GM19455 (cell line): Measurements from ENCODE around the gene CCDC39.

Experiments used
- ATAC-seq: cut with Tn5 transposase; IDR thresholded peaks from one replicate; pipeline ENCODE4 v1.9.1; 2021; ENCODE audit not compliant: unreplicated experiment

CCDC39 gene

GRCh38 chr3:180679178-180680096 lies at the start of gene CCDC39:
Gene CCDC39, minus strand, starts transcription at chr3:180679489. Its CDS starts 109 bp downstream, at chr3:180679380.
- ATAC-seq: peak; percentile 98

GRCh38 chr3:180720012-180720411 lies 40.7 kb upstream of the CCDC39 start:
- ATAC-seq: no peak

- no peak for ATAC-seq
These were observed 28.6 kb upstream of the CCDC39 start for GRCh38 chr3:180707896-180708295.

- ATAC-seq: no peak
These were observed 26.3 kb upstream of the CCDC39 start for GRCh38 chr3:180705619-180706018.

GRCh38 chr3:180704532-180704931 lies 25.2 kb upstream of the CCDC39 start:
- ATAC-seq: no peak

DNA sequence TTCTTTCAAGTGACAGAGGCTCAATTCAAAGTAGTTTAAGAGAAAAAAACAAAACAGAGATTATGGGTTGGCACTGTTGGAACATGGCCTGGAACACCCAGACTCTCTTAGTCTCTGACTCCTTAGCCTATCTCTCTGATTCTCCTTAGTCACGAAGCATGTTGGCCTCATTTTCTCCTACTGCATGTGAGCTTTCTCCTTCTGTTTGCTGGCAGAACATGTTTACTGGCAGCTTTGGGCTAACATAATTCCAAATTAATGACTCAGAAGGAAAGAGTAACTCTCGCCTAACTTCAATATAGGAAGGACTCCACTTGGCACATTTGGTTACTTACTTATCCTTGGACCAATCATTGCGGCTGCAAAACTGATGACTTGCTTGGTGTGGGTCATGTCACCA lies 21.7 kb upstream of the CCDC39 start:
- no peak for ATAC-seq

DNA sequence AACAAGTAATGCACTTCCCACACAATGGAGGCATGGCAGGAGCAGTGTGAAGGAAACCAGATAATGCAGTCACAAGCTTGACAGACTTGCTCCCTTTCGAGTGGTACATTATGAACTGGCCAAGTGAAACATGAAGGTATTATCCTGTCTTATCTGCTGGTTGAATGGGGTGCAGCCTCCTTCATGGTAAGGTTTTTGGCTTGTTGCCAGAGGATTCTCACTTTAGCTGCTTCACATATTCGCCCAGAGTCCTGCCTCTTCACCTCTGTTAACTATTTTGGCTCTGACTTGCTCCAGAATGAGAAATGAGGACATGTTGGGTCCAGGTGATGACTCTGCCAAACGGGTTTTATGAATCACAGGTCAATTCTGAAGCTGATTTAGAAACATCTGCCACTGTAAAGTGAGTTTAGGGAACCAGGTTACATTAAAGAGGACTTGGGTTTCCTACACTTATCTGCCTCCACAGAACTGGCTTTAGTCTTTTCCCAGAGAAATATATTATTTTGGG lies 19.5 kb upstream of the CCDC39 start:
- no peak for ATAC-seq

DNA sequence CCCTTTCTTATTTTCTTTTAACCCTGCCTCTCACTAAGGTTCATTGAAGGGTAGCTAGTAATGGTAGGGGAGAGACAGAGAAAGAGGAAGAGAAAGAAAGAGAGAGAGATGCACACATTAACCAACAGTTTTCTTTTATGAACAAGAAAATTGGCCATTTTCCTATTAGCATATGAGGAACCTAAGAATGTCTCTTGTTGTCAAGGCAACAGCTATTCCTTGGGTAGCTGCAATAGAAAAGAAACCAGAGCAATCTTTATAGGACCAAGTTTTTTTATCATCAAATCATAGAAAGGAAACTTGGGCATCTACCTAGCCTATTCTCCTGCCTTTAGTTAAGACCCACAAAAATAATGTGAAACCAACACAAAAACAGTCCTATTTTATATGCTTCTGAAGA lies 15.0 kb upstream of the CCDC39 start:
- ATAC-seq: no peak

GRCh38 chr3:180693656-180694055 lies 14.4 kb upstream of the CCDC39 start:
- no peak for ATAC-seq

- ATAC-seq: no peak
These were observed 10.8 kb upstream of the CCDC39 start for GRCh38 chr3:180690061-180690460.

DNA sequence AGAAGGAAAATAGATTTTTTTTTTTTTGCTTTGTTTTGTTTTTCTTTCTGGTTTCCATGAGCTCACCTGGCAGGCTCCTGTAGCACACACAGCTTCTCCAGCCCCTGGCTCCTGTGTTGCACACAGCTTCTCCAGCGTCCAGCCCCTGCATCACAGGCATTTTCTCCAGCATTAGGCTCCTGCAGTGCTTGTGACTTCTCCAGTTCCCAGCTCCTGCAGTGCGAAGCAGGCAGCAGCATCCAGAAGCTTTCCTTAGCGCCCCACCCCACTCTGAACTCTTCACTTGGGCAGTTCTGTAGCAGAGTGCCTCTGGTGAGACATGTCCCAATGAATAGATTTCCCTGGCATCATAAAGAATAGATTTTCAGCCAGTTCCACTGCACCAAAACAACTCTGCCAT lies 5.5 kb upstream of the CCDC39 start:
- ATAC-seq: no peak

GRCh38 chr3:180683816-180684215 lies 4.5 kb upstream of the CCDC39 start:
- ATAC-seq: no peak

DNA sequence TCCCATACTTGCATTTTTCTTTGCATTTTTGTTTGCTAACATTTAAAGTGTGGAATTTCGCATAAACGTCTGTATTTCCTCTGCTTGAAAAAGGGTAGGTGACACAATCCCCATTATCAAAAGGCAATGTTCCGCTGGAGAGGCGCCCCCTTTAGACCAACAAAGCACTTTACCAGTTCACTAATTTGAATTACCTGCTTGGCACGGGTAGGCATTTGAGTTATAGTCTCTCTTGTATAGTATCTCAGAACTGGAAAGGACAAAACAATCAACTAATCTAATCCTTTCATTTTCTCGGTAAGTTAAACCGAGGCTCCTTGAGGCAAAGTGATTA lies 775 bp upstream of the CCDC39 start:
- peak; percentile 47 for ATAC-seq

- ATAC-seq: no peak
These were observed 1.1 kb downstream of the CCDC39 start for GRCh38 chr3:180678231-180678630.

DNA sequence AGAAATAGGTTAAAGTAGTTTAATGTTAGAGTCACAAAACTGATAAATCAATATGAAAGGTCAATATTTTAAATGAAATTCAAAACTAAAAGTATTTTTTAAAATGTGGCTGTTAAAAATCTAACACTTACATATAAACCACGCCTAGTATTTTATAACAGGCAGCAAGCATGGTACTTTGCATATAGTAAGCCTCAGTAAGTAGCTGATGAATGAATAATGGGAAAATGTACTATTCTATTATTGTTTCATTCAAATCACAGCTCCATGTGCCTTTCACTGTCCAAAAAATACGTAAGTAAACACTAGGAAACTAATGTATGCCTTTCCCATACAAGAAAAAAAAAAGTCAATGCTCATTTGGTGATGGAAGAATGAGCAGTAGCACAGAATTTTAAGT lies 17.8 kb downstream of the CCDC39 start:
- ATAC-seq: no peak

DNA sequence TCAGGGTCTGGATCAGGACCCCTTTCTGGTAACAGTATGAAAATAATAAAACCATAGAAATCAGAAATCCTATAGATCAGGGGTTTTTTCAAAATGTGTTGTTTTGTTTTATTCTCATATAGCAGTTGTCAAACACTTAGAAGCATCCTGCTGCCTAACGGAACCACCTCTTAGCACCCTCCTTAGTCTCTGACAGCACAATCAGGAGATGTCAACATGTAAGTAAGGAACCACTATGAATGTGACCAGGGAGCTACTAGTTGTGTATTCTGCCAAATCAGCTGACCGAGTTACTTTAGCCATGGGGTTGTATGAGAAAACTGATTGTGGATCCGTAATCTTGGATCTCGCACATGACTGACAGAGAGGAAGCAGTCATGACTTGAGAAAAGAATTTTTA lies 22.2 kb downstream of the CCDC39 start:
- no peak for ATAC-seq

- no peak for ATAC-seq
These were observed 22.9 kb downstream of the CCDC39 start for GRCh38 chr3:180656406-180656805.

DNA sequence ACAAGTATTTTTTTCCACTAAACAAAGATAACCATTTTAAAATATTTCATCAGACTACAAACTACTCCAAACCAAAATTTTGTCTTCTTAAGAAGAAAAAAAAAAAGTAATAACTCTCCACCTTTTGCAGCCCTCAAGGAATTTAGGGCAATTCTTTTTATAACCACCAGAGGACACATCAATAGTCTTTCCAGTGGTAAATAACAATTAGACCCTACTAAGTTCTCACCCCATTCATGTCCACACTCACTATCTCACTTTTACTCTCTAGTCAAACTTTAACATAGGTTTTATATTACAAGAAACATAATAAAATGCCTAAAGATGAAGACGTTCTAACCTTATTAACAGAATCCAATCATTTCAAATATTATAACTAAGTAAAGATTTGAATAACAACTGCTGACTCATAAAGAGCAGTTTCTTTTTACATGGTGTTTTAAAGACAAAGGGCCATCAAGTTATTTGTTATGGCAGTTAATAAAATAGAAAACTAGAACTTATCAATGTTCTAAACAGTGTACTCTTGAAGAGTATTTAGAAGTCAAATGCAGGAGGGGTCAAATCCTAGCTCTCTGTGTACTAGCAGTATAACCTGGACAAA lies 33.0 kb downstream of the CCDC39 start:
- peak; percentile 56 for ATAC-seq

DNA sequence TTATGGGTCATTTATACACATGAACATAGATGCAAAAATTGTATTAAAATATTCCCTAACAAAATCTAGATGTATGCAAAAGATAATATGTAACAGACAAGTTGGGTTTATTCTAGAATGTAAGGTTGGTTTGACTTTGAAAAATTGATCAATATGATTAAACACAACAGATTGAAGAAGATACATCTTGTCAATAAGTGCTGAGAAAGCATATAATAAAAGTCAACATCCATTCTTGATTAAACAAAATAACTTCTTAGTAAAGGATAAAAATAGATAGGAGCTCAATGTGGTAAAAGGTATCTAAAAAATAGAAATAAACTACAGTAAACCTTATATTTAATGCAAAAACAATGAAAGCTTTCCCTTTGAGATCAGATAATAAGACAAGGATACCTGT lies 38.3 kb downstream of the CCDC39 start:
- no peak for ATAC-seq

DNA sequence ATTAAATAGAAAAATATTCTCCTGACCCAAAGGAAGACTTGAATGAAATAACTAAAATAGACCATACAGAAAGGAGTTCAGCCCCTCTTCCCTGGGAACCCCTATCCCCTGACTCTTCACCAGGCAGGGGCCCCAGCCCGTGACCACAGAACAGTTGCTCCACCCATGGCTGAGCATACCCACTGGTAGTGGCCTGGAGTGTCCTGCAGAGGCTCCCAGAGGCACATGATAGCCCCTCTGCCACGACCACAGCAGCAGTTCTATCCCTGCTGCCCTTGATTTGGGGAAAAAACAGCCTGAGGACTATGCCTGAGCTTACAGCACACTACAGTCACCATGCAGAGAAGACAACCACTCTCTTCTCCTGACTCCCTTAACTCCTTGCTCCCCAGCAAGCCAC lies 45.6 kb downstream of the CCDC39 start:
- ATAC-seq: no peak

DNA sequence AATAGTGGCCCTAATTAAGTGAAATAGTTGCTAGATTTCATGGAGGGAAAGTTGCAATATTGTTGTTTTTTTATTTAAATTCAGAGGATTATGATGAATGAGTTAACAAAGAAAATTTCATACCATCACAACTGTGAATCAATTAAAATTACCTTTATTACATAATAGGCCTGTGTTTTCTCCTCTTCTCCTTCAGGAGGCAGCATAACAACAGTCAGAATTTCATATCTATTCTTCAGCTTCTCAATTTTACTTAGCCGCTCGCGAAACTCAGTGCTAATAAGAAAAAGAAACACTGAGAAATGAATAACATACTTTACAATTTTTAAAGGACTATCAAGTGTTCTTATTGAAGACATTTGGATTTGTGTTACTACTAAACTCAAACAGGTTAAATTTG lies 48.0 kb downstream of the CCDC39 start:
- ATAC-seq: no peak

- no peak for ATAC-seq
These were observed 48.9 kb downstream of the CCDC39 start for GRCh38 chr3:180630371-180630770.
